PC-9 (cell line): ENCODE measurements around the gene LAMC2.

Experiments
- CTCF ChIP-seq: fragments of 200-600 bp; sonication (generic); conservative IDR thresholded peaks from 2 replicates; pipeline ENCODE4 v1.6.1; 2017; ENCODE audit warnings: mixed run types, antibody characterized with exemption, mild to moderate bottlenecking, moderate library complexity
- EZH2 ChIP-seq: fragments of 200-600 bp; sonication (generic); IDR thresholded peaks from 2 replicates; pipeline ENCODE4 v1.8.0; 2017; ENCODE audit warnings: antibody characterized with exemption, low read depth

GRCh38 chr1:183234660-183235476, 48.8 kb downstream of the LAMC2 start:
- TF ChIP-seq CTCF = peak; percentile 77
- TF ChIP-seq EZH2 = no peak
